Astrocyte (in vitro differentiated cells and primary cell): ENCODE data around the gene SLC25A5.

ENCODE experiments used
- CTCF ChIP-seq: IDR thresholded peaks from 2 replicates; pipeline ENCODE4 v1.5.1; 2011; ENCODE audit warnings: low read depth, mild to moderate bottlenecking, inconsistent platforms, low read length, moderate library complexity; ENCODE audit not compliant: insufficient read depth
- EZH2 ChIP-seq: IDR thresholded peaks from 2 replicates; pipeline ENCODE4 v1.6.1; 2012; ENCODE audit warnings: mild to moderate bottlenecking, low read length, inconsistent platforms; ENCODE audit not compliant: insufficient read depth

- TF ChIP-seq CTCF (no peak), EZH2 (no peak)
Observed at GRCh38 chrX:119453202-119453601, 15.0 kb upstream of the SLC25A5 start.
